Measurements from ENCODE around the gene CRTC2.

DNA sequence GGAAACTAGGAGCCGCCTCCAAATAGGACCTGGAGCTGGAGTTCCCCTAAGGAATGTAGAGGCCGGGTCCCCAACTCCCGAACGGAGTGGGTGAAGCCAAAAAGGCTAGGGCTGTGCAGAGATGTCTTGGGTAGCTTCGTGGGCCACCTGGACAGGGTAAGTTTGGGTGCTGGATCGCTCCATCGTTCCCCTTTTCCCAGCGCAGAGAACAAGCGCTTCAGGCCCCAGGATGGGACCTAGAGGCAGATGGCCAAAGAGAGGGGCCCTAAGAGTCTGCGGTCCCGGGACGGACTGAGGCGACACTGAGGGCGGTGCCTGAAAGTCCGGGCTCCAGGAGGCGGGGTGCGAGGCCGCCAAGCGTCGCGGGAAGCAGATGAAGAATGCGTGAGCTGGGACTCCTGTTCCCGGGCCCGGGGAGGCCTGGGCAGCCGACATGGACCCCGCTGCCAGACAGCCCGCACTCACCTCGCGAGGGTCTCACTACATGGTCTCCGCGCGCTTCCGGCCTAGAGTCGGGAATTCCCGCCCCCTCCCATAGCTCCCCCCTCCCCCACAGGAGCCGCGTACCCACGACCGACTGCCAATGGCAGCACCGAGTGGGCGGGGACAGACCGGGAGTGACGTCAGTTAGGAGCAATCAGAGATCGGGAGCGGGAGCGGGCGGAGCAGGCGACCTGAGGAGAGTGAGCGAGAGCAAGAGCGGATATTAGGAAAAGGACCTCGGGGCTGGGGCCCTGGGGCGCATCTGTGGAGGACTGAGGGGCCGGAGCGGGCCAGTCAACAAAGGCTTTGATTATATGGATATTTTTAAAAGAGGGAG lies 4.8 kb upstream of the CRTC2 start, which contains the start of gene SLC39A1:
- TF ChIP-seq SMAD4 (CRISPR knock-in tag; conservative IDR thresholded peaks at IDR 0.05) (no peak), ZNF431 (CRISPR knock-in tag; IDR thresholded peaks at IDR 0.05) (no peak), PHF8 (IDR thresholded peaks at IDR 0.05; ENCODE audit: borderline replicate concordance, low read length) (peak; percentile 84; the same call in 1 of the 2 replicates)
- TF ChIP-seq, protein P1, sequence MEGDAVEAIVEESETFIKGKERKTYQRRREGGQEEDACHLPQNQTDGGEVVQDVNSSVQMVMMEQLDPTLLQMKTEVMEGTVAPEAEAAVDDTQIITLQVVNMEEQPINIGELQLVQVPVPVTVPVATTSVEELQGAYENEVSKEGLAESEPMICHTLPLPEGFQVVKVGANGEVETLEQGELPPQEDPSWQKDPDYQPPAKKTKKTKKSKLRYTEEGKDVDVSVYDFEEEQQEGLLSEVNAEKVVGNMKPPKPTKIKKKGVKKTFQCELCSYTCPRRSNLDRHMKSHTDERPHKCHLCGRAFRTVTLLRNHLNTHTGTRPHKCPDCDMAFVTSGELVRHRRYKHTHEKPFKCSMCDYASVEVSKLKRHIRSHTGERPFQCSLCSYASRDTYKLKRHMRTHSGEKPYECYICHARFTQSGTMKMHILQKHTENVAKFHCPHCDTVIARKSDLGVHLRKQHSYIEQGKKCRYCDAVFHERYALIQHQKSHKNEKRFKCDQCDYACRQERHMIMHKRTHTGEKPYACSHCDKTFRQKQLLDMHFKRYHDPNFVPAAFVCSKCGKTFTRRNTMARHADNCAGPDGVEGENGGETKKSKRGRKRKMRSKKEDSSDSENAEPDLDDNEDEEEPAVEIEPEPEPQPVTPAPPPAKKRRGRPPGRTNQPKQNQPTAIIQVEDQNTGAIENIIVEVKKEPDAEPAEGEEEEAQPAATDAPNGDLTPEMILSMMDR (IDR thresholded peaks at IDR 0.05 in 2 of 3, conservative IDR thresholded peaks at IDR 0.05 in 1 of 3; ENCODE audit: insufficient read depth in 2 of 3, low read depth in 1 of 3, low read length in 3 of 3), result 0 out of 6 replicates have a peak, but pooled peaks of 1 of the 3 experiments have one; percentile 4

Data from K562 (cell line).